Duodenal mucosa (tissue), 2 donors: ENCODE results near the gene PRSS50.
"Not testable (repeated sequence)": the region's sequence is repeated elsewhere in the genome, so short reads cannot be mapped to it uniquely, and the experiment has no call there.

ENCODE experiments used
- H3K27ac ChIP-seq: one replicate; pipeline ENCODE4 v1.7.0; 2013; ENCODE audit warnings: low read depth, low read length
- H3K27me3 ChIP-seq, 2 donors: one replicate each; pipeline ENCODE4 v1.7.0; 2013; ENCODE audit warnings: low read length in 2 of 2, control low read depth in 1 of 2; ENCODE audit not compliant: insufficient read depth in 2 of 2, control insufficient read depth in 1 of 2
- H3K36me3 ChIP-seq, 2 donors: one replicate each; pipeline ENCODE4 v1.7.0; 2013; ENCODE audit warnings: low read length in 2 of 2, control low read depth in 1 of 2; ENCODE audit not compliant: insufficient read depth in 2 of 2, control insufficient read depth in 1 of 2
- H3K4me1 ChIP-seq, 2 donors: one replicate each; pipeline ENCODE4 v1.7.0; 2013; ENCODE audit warnings: low read length in 2 of 2, control low read depth in 1 of 2; ENCODE audit not compliant: insufficient read depth in 2 of 2, control insufficient read depth in 1 of 2
- H3K4me3 ChIP-seq, 2 donors: one replicate each; pipeline ENCODE4 v1.7.0; 2013; ENCODE audit warnings: low read length in 2 of 2, low read depth in 1 of 2
- H3K9ac ChIP-seq, 2 donors: one replicate each; pipeline ENCODE4 v1.7.0; 2013; ENCODE audit warnings: low read length in 2 of 2, low read depth in 1 of 2
- H3K9me3 ChIP-seq, 2 donors: one replicate each; pipeline ENCODE4 v1.7.0; 2013; ENCODE audit warnings: low read length in 2 of 2, control low read depth in 1 of 2; ENCODE audit not compliant: control insufficient read depth in 1 of 2

Gene PRSS50

DNA sequence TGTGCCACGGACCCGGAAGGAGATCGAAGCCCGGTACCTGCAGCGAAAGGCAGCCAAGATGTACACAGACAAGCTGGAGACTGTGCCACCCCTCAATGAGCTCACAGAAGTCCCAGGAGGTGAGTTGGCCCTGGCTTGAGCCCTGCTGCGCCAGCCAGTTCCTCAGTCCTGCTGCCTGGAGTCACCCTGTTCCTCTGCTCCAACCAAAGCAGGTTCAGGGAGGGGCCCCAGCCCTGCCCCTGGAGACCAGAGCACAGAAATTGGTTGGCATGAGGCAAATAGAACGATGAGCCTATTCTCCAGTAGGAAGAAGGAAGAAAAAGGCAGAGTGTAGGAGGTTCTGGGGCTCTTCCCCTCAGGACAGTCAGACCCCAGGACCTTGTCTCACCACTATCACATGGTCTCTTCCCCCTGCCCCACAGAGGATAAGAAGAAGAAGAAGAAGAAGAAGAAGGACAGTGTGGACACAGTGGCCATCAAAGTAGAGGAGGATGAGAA is 8.5 kb downstream of the PRSS50 start:
- no peak overlapping the region for H3K4me3 ChIP-seq
- no peaks in the 10 kb centered on the region for H3K27me3 ChIP-seq
- H3K4me1 ChIP-seq: no peaks in the 10 kb centered on the region
- no peaks in the 10 kb centered on the region for H3K36me3 ChIP-seq
- no peaks in the 10 kb centered on the region for H3K9me3 ChIP-seq
- no peak overlapping the region for H3K27ac ChIP-seq
- no peak overlapping the region for H3K9ac ChIP-seq

DNA sequence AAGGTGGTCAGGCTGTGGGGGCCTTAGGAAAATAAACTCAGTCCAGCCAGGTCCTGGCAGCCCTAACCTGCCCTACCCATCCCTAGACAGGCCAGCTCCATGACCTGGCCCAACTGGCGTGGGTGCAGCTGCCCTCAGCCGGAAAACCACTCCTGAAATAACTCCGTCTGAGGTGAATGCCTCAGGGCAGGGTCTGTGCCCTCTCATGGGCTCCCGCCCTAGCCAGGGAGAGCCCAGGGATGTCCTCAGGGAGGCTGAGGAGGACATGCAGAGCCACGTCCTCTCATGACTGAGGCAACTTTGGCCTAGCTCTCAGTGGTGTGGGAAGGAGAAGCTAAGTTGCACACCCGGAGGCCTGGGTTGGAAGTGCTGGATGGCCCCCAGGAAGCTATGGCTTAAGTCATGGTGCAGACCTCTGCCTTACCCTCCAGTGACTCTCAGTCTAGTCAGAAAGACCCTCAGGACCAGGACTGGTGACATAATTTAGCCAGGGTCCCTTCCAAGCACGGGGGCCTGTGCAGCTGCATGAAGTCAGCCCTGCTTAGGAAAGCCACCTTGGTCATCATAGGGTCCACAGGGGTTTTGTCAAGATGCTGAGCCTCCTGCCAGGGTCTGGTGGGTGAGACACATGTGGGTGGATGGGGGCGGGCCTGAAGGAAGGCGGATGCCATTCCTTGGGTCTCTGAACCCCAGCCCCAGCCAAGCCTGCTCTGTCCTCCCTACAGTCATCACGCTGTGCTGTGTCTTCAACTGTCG is 9.1 kb downstream of the PRSS50 start:
- Histone ChIP-seq H3K9ac (no peak overlapping the region), H3K9me3 (no peaks in the 10 kb centered on the region), H3K4me1 (no peaks in the 10 kb centered on the region), H3K27ac (no peak overlapping the region), H3K36me3 (no peaks in the 10 kb centered on the region), H3K27me3 (no peaks in the 10 kb centered on the region), H3K4me3 (no peak overlapping the region)

GRCh38 chr3:46707601-46708011 is 10.1 kb downstream of the PRSS50 start:
- Histone ChIP-seq H3K27me3 (peaks cover 0 to 5% of the 10 kb centered on the region in 2 donors), H3K4me3 (no peak overlapping the region), H3K27ac (no peak overlapping the region), H3K9me3 (no peaks in the 10 kb centered on the region), H3K9ac (no peak overlapping the region), H3K4me1 (no peaks in the 10 kb centered on the region), H3K36me3 (no peaks in the 10 kb centered on the region)

- H3K9me3 ChIP-seq: no peaks in the 10 kb centered on the region
- H3K4me1 ChIP-seq: no peaks in the 10 kb centered on the region
- no peak overlapping the region for H3K27ac ChIP-seq
- no peak overlapping the region for H3K9ac ChIP-seq
- peaks cover 4 to 11% of the 10 kb centered on the region in 2 donors for H3K27me3 ChIP-seq
- H3K36me3 ChIP-seq: no peaks in the 10 kb centered on the region
- H3K4me3 ChIP-seq: no peak overlapping the region
Observed at GRCh38 chr3:46706771-46707582, 10.7 kb downstream of the PRSS50 start.

GRCh38 chr3:46705751-46706552 is 11.7 kb downstream of the PRSS50 start:
- H3K9ac ChIP-seq: no peak overlapping the region

DNA sequence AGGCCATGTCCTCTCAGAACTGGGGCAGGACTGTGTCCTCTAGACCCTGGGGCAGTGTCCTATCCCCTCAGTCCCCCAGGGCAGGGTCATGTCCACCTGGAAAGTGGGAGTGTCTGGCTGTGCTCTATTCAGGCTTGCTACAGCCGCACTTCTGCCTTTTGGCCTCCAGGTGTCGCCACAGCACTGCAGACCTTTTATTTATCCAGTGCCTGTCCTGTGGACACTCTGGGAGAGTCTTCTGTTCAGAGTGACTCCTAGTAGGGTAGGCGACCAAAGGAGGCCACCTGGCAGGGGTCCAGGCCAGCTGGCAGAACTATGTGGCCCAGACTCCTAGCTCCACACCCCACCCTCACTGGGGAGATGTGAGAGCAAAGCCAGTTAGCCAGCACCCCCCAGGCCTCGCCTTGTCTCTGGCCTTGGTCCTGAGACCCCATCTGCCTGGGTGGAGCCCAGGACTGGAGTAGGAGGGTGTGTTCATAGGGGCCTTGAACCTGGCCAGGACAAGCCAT is 12.6 kb downstream of the PRSS50 start:
- Histone ChIP-seq H3K9me3 (no peaks in the 10 kb centered on the region), H3K27me3 (peaks cover 15 to 21% of the 10 kb centered on the region in 2 donors), H3K4me3 (no peak overlapping the region), H3K27ac (no peak overlapping the region), H3K36me3 (no peaks in the 10 kb centered on the region), H3K4me1 (peaks cover 0 to 7% of the 10 kb centered on the region in 2 donors), H3K9ac (no peak overlapping the region)

More at GRCh38 chr3:46705751-46706552, 11.7 kb downstream of the PRSS50 start:
- Histone ChIP-seq H3K4me3 (no peak overlapping the region), H3K4me1 (no peaks in the 10 kb centered on the region), H3K36me3 (no peaks in the 10 kb centered on the region), H3K9me3 (no peaks in the 10 kb centered on the region), H3K27ac (no peak overlapping the region), H3K27me3 (peaks cover 10 to 18% of the 10 kb centered on the region in 2 donors)

GRCh38 chr3:46704346-46704745 is 13.3 kb downstream of the PRSS50 start:
- peaks cover 15 to 21% of the 10 kb centered on the region in 2 donors for H3K27me3 ChIP-seq
- not testable (repeated sequence) for H3K27ac ChIP-seq

GRCh38 chr3:46703013-46703520 is 14.6 kb downstream of the PRSS50 start:
- Histone ChIP-seq H3K36me3 (no peaks in the 10 kb centered on the region), H3K9ac (no peak overlapping the region), H3K9me3 (no peaks in the 10 kb centered on the region), H3K27ac (no peak overlapping the region), H3K4me1 (peaks cover 0 to 13% of the 10 kb centered on the region in 2 donors), H3K4me3 (no peak overlapping the region), H3K27me3 (peaks cover 15 to 21% of the 10 kb centered on the region in 2 donors)

More at GRCh38 chr3:46704346-46704745, 13.3 kb downstream of the PRSS50 start:
- H3K9me3 ChIP-seq, H3K36me3 ChIP-seq, H3K9ac ChIP-seq, H3K4me3 ChIP-seq: not testable (repeated sequence)
- peaks cover 0 to 13% of the 10 kb centered on the region in 2 donors for H3K4me1 ChIP-seq

DNA sequence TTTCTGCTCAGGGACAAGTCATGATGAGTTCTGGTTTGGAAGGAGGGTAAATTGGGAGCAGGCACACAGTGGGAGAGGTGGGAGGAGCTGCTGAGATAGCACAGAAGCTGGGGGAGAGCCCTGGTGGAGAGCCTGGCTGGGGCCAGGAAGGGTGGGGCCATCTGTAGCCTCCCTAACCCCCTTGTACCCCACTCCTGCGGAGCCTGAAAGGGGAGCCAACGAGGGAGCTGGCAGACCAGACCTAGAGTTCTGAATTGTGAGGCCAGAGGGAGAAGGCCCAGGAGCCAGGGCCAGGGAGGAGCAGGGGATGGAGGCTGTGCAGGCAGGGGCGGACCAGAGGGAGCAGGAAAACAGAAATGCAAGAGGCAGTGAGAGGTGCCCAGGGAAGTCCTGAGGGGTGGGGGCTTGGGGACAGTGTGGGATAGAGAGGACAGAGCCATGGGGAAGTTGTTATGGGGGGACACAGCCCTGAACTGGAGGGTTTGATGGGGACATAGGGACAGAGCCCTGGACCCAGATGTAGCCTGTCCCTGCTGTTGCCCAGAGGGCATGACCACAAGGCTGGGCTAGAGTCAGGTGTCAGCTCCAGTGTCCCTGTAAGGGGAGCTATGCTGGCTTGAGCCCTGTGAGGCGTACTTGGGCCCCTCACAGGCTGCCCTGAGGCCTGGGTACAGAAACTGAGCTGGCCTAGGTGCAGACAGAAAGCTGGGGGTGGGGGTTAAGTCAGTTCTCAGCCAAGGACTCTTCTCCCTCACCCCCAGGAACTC is 15.2 kb downstream of the PRSS50 start:
- H3K9ac ChIP-seq: no peak overlapping the region
- H3K27ac ChIP-seq: no peak overlapping the region

More for the DNA sequence above, 15.2 kb downstream of the PRSS50 start:
- H3K36me3 ChIP-seq: no peaks in the 10 kb centered on the region
- no peaks in the 10 kb centered on the region for H3K9me3 ChIP-seq
- peaks cover 0 to 13% of the 10 kb centered on the region in 2 donors for H3K4me1 ChIP-seq
- no peak overlapping the region for H3K4me3 ChIP-seq
- peaks cover 15 to 21% of the 10 kb centered on the region in 2 donors for H3K27me3 ChIP-seq
